ENCODE measurements around the gene KRT37. TPM values are rescaled to one million over a fixed set of nuclear protein-coding genes. Genes with fewer than 3 reads are reported as not detected.
A peak's percentile ranks its signal among the peaks of the same experiment; 100 is the strongest.
"Not testable (repeated sequence)": the region's sequence is repeated elsewhere in the genome, so short reads cannot be mapped to it uniquely, and the experiment has no call there.

The KRT37 gene
- total RNA-seq, 1 donor = not detected

- no peak for TF ChIP-seq CTCF (IDR thresholded peaks at IDR 0.05; ENCODE audit: insufficient read depth, low read depth, low read length)
- H3K4me3 ChIP-seq (ENCODE audit: low read depth, low read length) = no peak overlapping the region
- DNase-seq (ENCODE audit: low read depth) = peak; percentile 26
Measured at GRCh38 chr17:41439375-41439774, 15.0 kb upstream of the KRT37 start.

- no peak for TF ChIP-seq CTCF (IDR thresholded peaks at IDR 0.05; ENCODE audit: insufficient read depth, low read depth, low read length)
- H3K4me3 ChIP-seq (ENCODE audit: low read depth, low read length) = no peak overlapping the region
- DNase-seq (ENCODE audit: low read depth) = no peak
Measured at GRCh38 chr17:41437769-41438168, 13.4 kb upstream of the KRT37 start.

GRCh38 chr17:41437254-41437653 is 12.9 kb upstream of the KRT37 start:
- no peak overlapping the region for H3K4me3 ChIP-seq (ENCODE audit: low read depth, low read length)
- no peak for TF ChIP-seq CTCF (IDR thresholded peaks at IDR 0.05; ENCODE audit: insufficient read depth, low read depth, low read length)
- no peak for DNase-seq (ENCODE audit: low read depth)

GRCh38 chr17:41434415-41434814 is 10.0 kb upstream of the KRT37 start:
- DNase-seq (ENCODE audit: low read depth) = no peak
- TF ChIP-seq CTCF (IDR thresholded peaks at IDR 0.05; ENCODE audit: insufficient read depth, low read depth, low read length) = no peak
- no peak overlapping the region for H3K4me3 ChIP-seq (ENCODE audit: low read depth, low read length)

- no peak overlapping the region for H3K4me3 ChIP-seq (ENCODE audit: low read depth, low read length)
- TF ChIP-seq CTCF (IDR thresholded peaks at IDR 0.05; ENCODE audit: insufficient read depth, low read depth, low read length) = no peak
- DNase-seq (ENCODE audit: low read depth) = no peak
Measured at GRCh38 chr17:41434005-41434404, 9.6 kb upstream of the KRT37 start.

GRCh38 chr17:41433586-41433985 is 9.2 kb upstream of the KRT37 start:
- no peak overlapping the region for H3K4me3 ChIP-seq (ENCODE audit: low read depth, low read length)
- no peak for DNase-seq (ENCODE audit: low read depth)
- TF ChIP-seq CTCF (IDR thresholded peaks at IDR 0.05; ENCODE audit: insufficient read depth, low read depth, low read length) = no peak

GRCh38 chr17:41430376-41430775 is 6.0 kb upstream of the KRT37 start:
- not testable (repeated sequence) for DNase-seq (ENCODE audit: low read depth); H3K4me3 ChIP-seq (ENCODE audit: low read depth, low read length)

Data from fibroblast of villous mesenchyme (primary cell).